ENCODE results near the gene COL17A1.

- no peak for TF ChIP-seq CTCF (IDR thresholded peaks at IDR 0.05; ENCODE audit: borderline replicate concordance, extremely low read depth, low read length, poor library complexity, severe bottlenecking)
- TF ChIP-seq EZH2 (IDR thresholded peaks at IDR 0.05; ENCODE audit: borderline replicate concordance, low read depth, low read length, severe bottlenecking), result no peak
These were observed 16.1 kb downstream of the COL17A1 start for GRCh38 chr10:104069613-104070012.

Measured in DND-41 (cell line).